Liver (tissue), 9 donors: ENCODE results near the gene ROM1. TPM values are rescaled to one million over a fixed set of nuclear protein-coding genes. Genes with fewer than 3 reads are reported as not detected.
"Not testable (repeated sequence)": the region's sequence is repeated elsewhere in the genome, so short reads cannot be mapped to it uniquely, and the experiment has no call there.

Experiments used
- DNase-seq: peaks from one replicate; pipeline ENCODE4 v3.0.0-alpha.2; 2017; ENCODE audit warnings: low spot score
- H3K27ac ChIP-seq, 2 donors: one replicate each; pipeline ENCODE4 v1.7.0; 2013; ENCODE audit warnings: inconsistent platforms in 2 of 2, low read length in 2 of 2, control low read depth in 1 of 2, low read depth in 1 of 2, mild to moderate bottlenecking in 1 of 2
- H3K27me3 ChIP-seq, 4 donors: one replicate each; pipeline versions ENCODE4 v1.6.1 to v1.7.0; 2013; ENCODE audit warnings: low read length in 3 of 4, inconsistent platforms in 1 of 4, mild to moderate bottlenecking in 1 of 4, moderate library complexity in 1 of 4; ENCODE audit not compliant: control insufficient read depth in 4 of 4, insufficient read depth in 4 of 4
- H3K36me3 ChIP-seq, 4 donors: one replicate each; pipeline versions ENCODE4 v1.6.1 to v1.7.0; 2013; ENCODE audit warnings: low read length in 3 of 4, mild to moderate bottlenecking in 3 of 4, low read depth in 1 of 4, moderate library complexity in 1 of 4; ENCODE audit not compliant: control insufficient read depth in 4 of 4, insufficient read depth in 3 of 4
- H3K4me1 ChIP-seq, 4 donors: one replicate each; pipeline versions ENCODE4 v1.6.1 to v1.7.0; 2013; ENCODE audit warnings: low read length in 3 of 4, mild to moderate bottlenecking in 3 of 4, moderate library complexity in 1 of 4; ENCODE audit not compliant: control insufficient read depth in 4 of 4, insufficient read depth in 4 of 4
- H3K4me3 ChIP-seq, 3 donors: one replicate each; pipeline versions ENCODE4 v1.6.1 to v1.7.0; 2013; ENCODE audit warnings: low read length in 3 of 3, control low read depth in 1 of 3, low read depth in 1 of 3, mild to moderate bottlenecking in 1 of 3
- H3K9ac ChIP-seq, 2 donors: one replicate each; pipeline ENCODE4 v1.7.0; 2013; ENCODE audit warnings: low read length in 2 of 2, mild to moderate bottlenecking in 2 of 2, moderate library complexity in 2 of 2, control low read depth in 1 of 2, low read depth in 1 of 2
- H3K9me3 ChIP-seq, 4 donors: one replicate each; pipeline versions ENCODE4 v1.6.1 to v1.7.0; 2013; ENCODE audit warnings: low read length in 3 of 4; ENCODE audit not compliant: control insufficient read depth in 4 of 4
- EGR1 ChIP-seq, 2 donors: IDR thresholded peaks; 2 replicates each; pipeline ENCODE4 v1.6.1; 2016 to 2018; ENCODE audit warnings: antibody characterized with exemption in 2 of 2, low read depth in 2 of 2
- FOXA1 ChIP-seq: IDR thresholded peaks from 2 replicates; pipeline ENCODE4 v1.6.1; 2016; ENCODE audit warnings: antibody characterized with exemption
- FOXA2 ChIP-seq: IDR thresholded peaks from 2 replicates; pipeline ENCODE4 v1.6.1; 2016; ENCODE audit warnings: antibody characterized with exemption
- GABPA ChIP-seq, 2 donors: IDR thresholded peaks in 1 of 2; conservative IDR thresholded peaks in 1 of 2; 2 replicates each; pipeline ENCODE4 v1.6.1; 2016; ENCODE audit warnings: antibody characterized with exemption in 2 of 2, mild to moderate bottlenecking in 1 of 2, moderate library complexity in 1 of 2
- HNF4A ChIP-seq, 2 donors: conservative IDR thresholded peaks; 2 replicates each; pipeline ENCODE4 v1.6.1; 2016; ENCODE audit warnings: antibody characterized with exemption in 2 of 2, mild to moderate bottlenecking in 2 of 2
- HNF4G ChIP-seq: IDR thresholded peaks from 2 replicates; pipeline ENCODE4 v1.6.1; 2016; ENCODE audit warnings: antibody characterized with exemption
- JUND ChIP-seq, 2 donors: IDR thresholded peaks; 2 replicates each; pipeline ENCODE4 v1.6.1; 2016; ENCODE audit warnings: antibody characterized with exemption in 2 of 2
- MAX ChIP-seq: IDR thresholded peaks from 2 replicates; pipeline ENCODE4 v1.6.1; 2016; ENCODE audit warnings: antibody characterized with exemption
- NR2F2 ChIP-seq: IDR thresholded peaks from 2 replicates; pipeline ENCODE4 v1.6.1; 2016; ENCODE audit warnings: antibody characterized with exemption
- RAD21 ChIP-seq, 2 donors: IDR thresholded peaks; 2 replicates each; pipeline ENCODE4 v1.6.1; 2016; ENCODE audit warnings: antibody characterized with exemption in 2 of 2, mild to moderate bottlenecking in 2 of 2
- REST ChIP-seq: IDR thresholded peaks from 2 replicates; pipeline ENCODE4 v1.6.1; 2016; ENCODE audit warnings: antibody characterized with exemption, mild to moderate bottlenecking
- RXRA ChIP-seq, 2 donors: IDR thresholded peaks; 2 replicates each; pipeline ENCODE4 v1.6.1; 2017 to 2018; ENCODE audit warnings: antibody characterized with exemption in 2 of 2, mild to moderate bottlenecking in 1 of 2
- YY1 ChIP-seq: IDR thresholded peaks from 2 replicates; pipeline ENCODE4 v1.6.1; 2016; ENCODE audit warnings: antibody characterized with exemption, mild to moderate bottlenecking
- ZBTB33 ChIP-seq: IDR thresholded peaks from 2 replicates; pipeline ENCODE4 v1.6.1; 2016; ENCODE audit warnings: antibody characterized with exemption
- WGBS: extraction: QIAGEN DNeasy Blood & Tissue Kit; methylation state at CpG from one replicate; pipeline ENCODE4 v1.1.7; 2013; 5-methylcytosine and 5-hydroxymethylcytosine counted together
- polyA plus RNA-seq, 2 donors: library from polyadenylated mRNA; stranded (reverse) in 1 of 2; unstranded in 1 of 2; fragments of 200-250 nt in 1 of 2; fragments of >200 nt in 1 of 2; fragmentation: Nextera tagmentation in 1 of 2; extraction: Ambion mirVana in 1 of 2; gene quantifications; one replicate each; pipeline versions ENCODE4 v1.2.1 to v1.2.3, GENCODE V29; 2013 to 2015
- total RNA-seq, 2 donors: library from RNA; depleted of rRNA; stranded (reverse); fragments of >200 nt; gene quantifications; one replicate each; pipeline ENCODE4 v1.2.3, GENCODE V29; 2014
- TF ChIP-seq, protein P1 (sequence below): IDR thresholded peaks from 2 replicates; pipeline ENCODE4 v1.6.1; 2016; ENCODE audit warnings: antibody characterized with exemption
- TF ChIP-seq, protein P2 (sequence below): fragments of 150-350 bp; IDR thresholded peaks from 2 replicates; pipeline ENCODE4 v1.5.1; 2017; ENCODE audit warnings: improper control_type of control experiment, low read depth, low read length; ENCODE audit not compliant: missing input control
- donor health status: healthy.
- donor health status: healthy.
- donor health status: healthy.
- donor health status: healthy.
- donor health status: healthy.

Gene ROM1
- total and polyA plus RNA-seq, 4 donors, result 0.84 to 3.9 (median 1.1) TPM

DNA sequence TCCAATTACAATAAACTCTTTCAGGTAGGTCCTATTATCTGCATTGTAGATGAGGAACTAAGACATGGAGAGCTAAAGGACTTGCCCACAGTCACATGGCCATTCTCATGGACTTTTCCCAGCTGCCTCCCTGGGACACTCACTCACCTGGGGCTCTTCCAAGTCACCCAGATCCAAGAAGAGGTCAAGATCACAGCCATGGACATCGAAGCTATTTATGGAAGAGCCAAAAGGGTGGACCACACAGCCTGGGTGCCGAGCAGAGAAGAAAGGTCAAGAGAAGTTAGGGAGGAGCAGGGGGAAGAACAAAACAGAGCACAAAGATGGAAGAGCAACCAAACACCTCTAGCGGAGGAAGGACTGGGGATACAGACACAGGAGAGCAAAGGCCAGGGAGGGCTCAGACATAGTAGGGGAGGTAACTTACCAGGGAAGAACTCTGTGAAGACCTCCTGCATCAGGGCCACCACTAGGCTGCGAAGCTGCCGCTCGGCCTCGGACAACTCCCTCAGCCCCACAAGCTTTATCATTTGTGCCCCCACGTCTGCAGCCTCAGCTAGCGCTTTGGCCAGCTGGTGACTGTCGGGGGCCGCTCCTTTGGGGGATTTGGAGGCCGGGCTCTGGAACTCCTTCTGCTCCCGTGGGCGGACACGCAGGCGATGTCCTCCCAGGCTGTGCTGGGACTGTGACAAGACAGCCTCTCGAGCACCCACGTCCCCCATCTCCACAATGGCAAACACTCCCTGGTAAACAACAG, 31.9 kb upstream of the ROM1 start:
- Histone ChIP-seq H3K27ac (no peak overlapping the region), H3K9ac (no peak overlapping the region), H3K9me3 (no peaks in the 10 kb centered on the region), H3K4me1 (peaks cover 0 to 11% (median 3%) of the 10 kb centered on the region in 4 donors), H3K4me3 (no peak overlapping the region), H3K27me3 (no peaks in the 10 kb centered on the region), H3K36me3 (peaks cover 11 to 47% (median 27%) of the 10 kb centered on the region in 4 donors)
- 91% methylated on average over 18 of the region's 18 CpGs for WGBS
- TF ChIP-seq HNF4G (no peak), EGR1 (IDR thresholded peaks at IDR 0.05; ENCODE audit: low read depth in 2 of 2) (no peak), YY1 (no peak), RXRA (IDR thresholded peaks at IDR 0.05) (no peak), RAD21 (IDR thresholded peaks at IDR 0.05) (no peak), NR2F2 (no peak), REST (no peak), GABPA (IDR thresholded peaks at IDR 0.05 in 1 of 2, conservative IDR thresholded peaks at IDR 0.05 in 1 of 2) (no peak), FOXA2 (no peak), ZBTB33 (no peak), JUND (IDR thresholded peaks at IDR 0.05) (no peak), MAX (no peak), HNF4A (conservative IDR thresholded peaks at IDR 0.05) (no peak), FOXA1 (no peak)
- TF ChIP-seq, protein P1, sequence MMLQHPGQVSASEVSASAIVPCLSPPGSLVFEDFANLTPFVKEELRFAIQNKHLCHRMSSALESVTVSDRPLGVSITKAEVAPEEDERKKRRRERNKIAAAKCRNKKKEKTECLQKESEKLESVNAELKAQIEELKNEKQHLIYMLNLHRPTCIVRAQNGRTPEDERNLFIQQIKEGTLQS, result no peak
- TF ChIP-seq, protein P2, sequence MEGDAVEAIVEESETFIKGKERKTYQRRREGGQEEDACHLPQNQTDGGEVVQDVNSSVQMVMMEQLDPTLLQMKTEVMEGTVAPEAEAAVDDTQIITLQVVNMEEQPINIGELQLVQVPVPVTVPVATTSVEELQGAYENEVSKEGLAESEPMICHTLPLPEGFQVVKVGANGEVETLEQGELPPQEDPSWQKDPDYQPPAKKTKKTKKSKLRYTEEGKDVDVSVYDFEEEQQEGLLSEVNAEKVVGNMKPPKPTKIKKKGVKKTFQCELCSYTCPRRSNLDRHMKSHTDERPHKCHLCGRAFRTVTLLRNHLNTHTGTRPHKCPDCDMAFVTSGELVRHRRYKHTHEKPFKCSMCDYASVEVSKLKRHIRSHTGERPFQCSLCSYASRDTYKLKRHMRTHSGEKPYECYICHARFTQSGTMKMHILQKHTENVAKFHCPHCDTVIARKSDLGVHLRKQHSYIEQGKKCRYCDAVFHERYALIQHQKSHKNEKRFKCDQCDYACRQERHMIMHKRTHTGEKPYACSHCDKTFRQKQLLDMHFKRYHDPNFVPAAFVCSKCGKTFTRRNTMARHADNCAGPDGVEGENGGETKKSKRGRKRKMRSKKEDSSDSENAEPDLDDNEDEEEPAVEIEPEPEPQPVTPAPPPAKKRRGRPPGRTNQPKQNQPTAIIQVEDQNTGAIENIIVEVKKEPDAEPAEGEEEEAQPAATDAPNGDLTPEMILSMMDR, result no peak
- no peak for DNase-seq

GRCh38 chr11:62581735-62582134, 31.3 kb upstream of the ROM1 start:
- not testable (repeated sequence) for H3K4me1 ChIP-seq, H3K27ac ChIP-seq, H3K9ac ChIP-seq, DNase-seq, H3K27me3 ChIP-seq, H3K4me3 ChIP-seq, H3K9me3 ChIP-seq
- WGBS, result 97% methylated on average over 4 of the region's 4 CpGs
- peaks cover 11 to 44% (median 25%) of the 10 kb centered on the region in 4 donors for H3K36me3 ChIP-seq

- not testable (repeated sequence) for H3K4me3 ChIP-seq, H3K9me3 ChIP-seq, H3K9ac ChIP-seq, DNase-seq, H3K27me3 ChIP-seq, H3K27ac ChIP-seq
- peaks cover 4 to 32% (median 22%) of the 10 kb centered on the region in 4 donors for H3K4me1 ChIP-seq
- 93% methylated on average over 7 of the region's 7 CpGs for WGBS
- H3K36me3 ChIP-seq, result peaks cover 8 to 25% (median 15%) of the 10 kb centered on the region in 4 donors
These were observed 27.7 kb upstream of the ROM1 start for GRCh38 chr11:62585356-62585755.
